ENCODE results near the gene ST8SIA4.

DNA sequence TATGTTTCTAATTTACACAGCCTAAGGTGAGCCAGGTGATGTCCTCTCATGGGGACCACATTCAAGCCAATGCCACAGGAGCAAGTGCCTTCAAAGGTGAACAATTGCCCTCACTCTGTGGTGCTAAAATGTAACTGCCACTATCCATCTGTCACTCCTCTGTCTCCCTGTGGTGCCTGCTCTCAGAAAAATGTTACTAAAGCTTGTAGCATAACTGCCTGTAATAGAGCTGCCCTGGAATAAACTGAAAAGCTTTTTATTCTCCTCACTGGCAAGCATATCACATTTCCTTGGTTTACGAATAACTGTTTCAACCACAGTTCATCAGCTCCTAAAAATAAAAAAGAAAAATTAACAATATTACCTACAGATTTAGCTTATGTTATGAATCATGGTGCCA is 142.4 kb downstream of the ST8SIA4 start:
- TF ChIP-seq, protein P1, sequence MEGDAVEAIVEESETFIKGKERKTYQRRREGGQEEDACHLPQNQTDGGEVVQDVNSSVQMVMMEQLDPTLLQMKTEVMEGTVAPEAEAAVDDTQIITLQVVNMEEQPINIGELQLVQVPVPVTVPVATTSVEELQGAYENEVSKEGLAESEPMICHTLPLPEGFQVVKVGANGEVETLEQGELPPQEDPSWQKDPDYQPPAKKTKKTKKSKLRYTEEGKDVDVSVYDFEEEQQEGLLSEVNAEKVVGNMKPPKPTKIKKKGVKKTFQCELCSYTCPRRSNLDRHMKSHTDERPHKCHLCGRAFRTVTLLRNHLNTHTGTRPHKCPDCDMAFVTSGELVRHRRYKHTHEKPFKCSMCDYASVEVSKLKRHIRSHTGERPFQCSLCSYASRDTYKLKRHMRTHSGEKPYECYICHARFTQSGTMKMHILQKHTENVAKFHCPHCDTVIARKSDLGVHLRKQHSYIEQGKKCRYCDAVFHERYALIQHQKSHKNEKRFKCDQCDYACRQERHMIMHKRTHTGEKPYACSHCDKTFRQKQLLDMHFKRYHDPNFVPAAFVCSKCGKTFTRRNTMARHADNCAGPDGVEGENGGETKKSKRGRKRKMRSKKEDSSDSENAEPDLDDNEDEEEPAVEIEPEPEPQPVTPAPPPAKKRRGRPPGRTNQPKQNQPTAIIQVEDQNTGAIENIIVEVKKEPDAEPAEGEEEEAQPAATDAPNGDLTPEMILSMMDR (IDR thresholded peaks at IDR 0.05): no peak
- TF ChIP-seq POLR2AphosphoS5 (IDR thresholded peaks at IDR 0.05): no peak
